ENCODE results near the gene RAMP3.

GRCh38 chr7:45215601-45216062 is 58.0 kb downstream of the RAMP3 start:
- TF ChIP-seq EZH2phosphoT487 (IDR thresholded peaks at IDR 0.05; ENCODE audit: borderline replicate concordance, low read length) (no peak), CTCF (conservative IDR thresholded peaks at IDR 0.05; ENCODE audit: low read depth, low read length) (no peak)
